Amygdala (tissue), 56 donors: ENCODE results near the gene SIRT2.
"Not testable (repeated sequence)": the region's sequence is repeated elsewhere in the genome, so short reads cannot be mapped to it uniquely, and the experiment has no call there.

Source experiments
- DNase-seq, 56 donors: peaks; one replicate each; lab custom pipeline; 2025; lab: John Stamatoyannopoulos, UW

The SIRT2 gene

GRCh38 chr19:38900743-38901190 lies 1.3 kb upstream of the SIRT2 start:
- no peak for DNase-seq

GRCh38 chr19:38900202-38900629 lies 798 bp upstream of the SIRT2 start:
- peak in 1 of 56 donors; percentile 54 for DNase-seq

- peak in 5 of 56 donors; percentile 24 to 62 (median 45) for DNase-seq
Observed at GRCh38 chr19:38898788-38899446, 501 bp downstream of the SIRT2 start.

GRCh38 chr19:38894968-38895367 lies 4.5 kb downstream of the SIRT2 start:
- no peak for DNase-seq

- DNase-seq, result peak in 2 of 56 donors; percentile 17 to 22
Observed at GRCh38 chr19:38893341-38893771, 6.1 kb downstream of the SIRT2 start.

- no peak for DNase-seq
Observed at GRCh38 chr19:38892841-38893240, 6.6 kb downstream of the SIRT2 start.

- DNase-seq, result peak in 38 of 56 donors; percentile 2 to 76 (median 39)
Observed at GRCh38 chr19:38891771-38892170, 7.6 kb downstream of the SIRT2 start.

GRCh38 chr19:38890686-38891085 lies 8.7 kb downstream of the SIRT2 start:
- no peak for DNase-seq

GRCh38 chr19:38889803-38890202 lies 9.6 kb downstream of the SIRT2 start:
- no peak for DNase-seq

- DNase-seq, result peak in 1 of 56 donors; percentile 12
Observed at GRCh38 chr19:38888876-38889275, 10.5 kb downstream of the SIRT2 start.

GRCh38 chr19:38884691-38885090 lies 14.7 kb downstream of the SIRT2 start:
- DNase-seq, result not testable (repeated sequence)

GRCh38 chr19:38883286-38883685 lies 16.1 kb downstream of the SIRT2 start:
- DNase-seq, result no peak

- no peak for DNase-seq
Observed at GRCh38 chr19:38880882-38881609, 18.4 kb downstream of the SIRT2 start.

GRCh38 chr19:38880076-38880881 lies 19.1 kb downstream of the SIRT2 start:
- DNase-seq, result no peak

GRCh38 chr19:38879400-38879751 lies 20.0 kb downstream of the SIRT2 start:
- DNase-seq, result no peak

GRCh38 chr19:38878575-38879399 lies 20.6 kb downstream of the SIRT2 start:
- no peak for DNase-seq

- DNase-seq, result peak in 3 of 56 donors; percentile 7 to 35 (median 26)
Observed at GRCh38 chr19:38877781-38878574, 21.4 kb downstream of the SIRT2 start, which contains the start of gene RINL. Gene RINL, minus strand, starts transcription at chr19:38878275. Its CDS starts 1,533 bp downstream, at chr19:38876742.

GRCh38 chr19:38875656-38876395 lies 23.6 kb downstream of the SIRT2 start:
- no peak for DNase-seq
